ENCODE data around the gene WRNIP1. TPM values are rescaled to one million over a fixed set of nuclear protein-coding genes. Genes with fewer than 3 reads are reported as not detected.

Gene WRNIP1
- polyA plus RNA-seq, 6 donors from 2014 or later = 33.9 to 53.6 (median 38.5) TPM

GRCh38 chr6:2816158-2816557 lies 51.0 kb downstream of the WRNIP1 start:
- H3K36me3 Mint-ChIP-seq = peaks cover 18 to 28% of the 10 kb centered on the region in 2 donors
- H3K9me3 Mint-ChIP-seq = peaks cover 6 to 27% (median 20%) of the 10 kb centered on the region in 7 donors
- H3K27me3 Mint-ChIP-seq = peaks cover 0 to 6% (median 0%) of the 10 kb centered on the region in 3 donors
- DNase-seq (no peak), ATAC-seq (ENCODE audit: low read depth in 2 of 2) (no peak)
- H3K27ac Mint-ChIP-seq = no peak overlapping the region
- peaks cover 2 to 5% (median 4%) of the 10 kb centered on the region in 3 donors for H3K4me1 Mint-ChIP-seq
- no peak overlapping the region for H3K4me3 Mint-ChIP-seq

- no peak for ATAC-seq (ENCODE audit: low read depth in 2 of 2)
- DNase-seq = no peak
- peaks cover 18 to 28% of the 10 kb centered on the region in 2 donors for H3K36me3 Mint-ChIP-seq
- peaks cover 6 to 27% (median 20%) of the 10 kb centered on the region in 7 donors for H3K9me3 Mint-ChIP-seq
- H3K4me3 Mint-ChIP-seq = no peak overlapping the region
- peaks cover 0 to 6% (median 0%) of the 10 kb centered on the region in 3 donors for H3K27me3 Mint-ChIP-seq
- peaks cover 2 to 5% (median 4%) of the 10 kb centered on the region in 3 donors for H3K4me1 Mint-ChIP-seq
- no peak overlapping the region for H3K27ac Mint-ChIP-seq
Observed at GRCh38 chr6:2817903-2818443, 52.8 kb downstream of the WRNIP1 start.

DNA sequence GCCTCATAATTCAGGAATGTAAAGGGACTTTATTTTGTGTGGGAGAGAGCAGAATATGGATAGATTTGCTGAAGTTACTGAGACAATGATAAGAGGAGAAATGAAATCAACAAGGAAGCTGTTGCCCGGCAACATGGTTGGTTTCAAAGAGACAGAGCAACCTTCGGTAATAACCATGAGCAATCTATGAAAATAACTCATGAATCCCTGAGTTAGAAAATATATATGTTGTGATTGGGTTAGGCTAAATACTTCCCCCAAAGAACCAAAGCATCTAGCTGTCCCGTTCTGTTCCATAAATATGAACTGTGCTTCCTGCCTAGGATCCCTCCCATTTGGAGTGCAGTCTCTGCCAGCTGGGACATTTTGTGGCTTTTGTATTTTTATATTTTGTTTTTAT lies 53.4 kb downstream of the WRNIP1 start:
- Mint-ChIP-seq H3K36me3 (peaks cover 18 to 28% of the 10 kb centered on the region in 2 donors), H3K4me1 (peaks cover 2 to 5% (median 4%) of the 10 kb centered on the region in 3 donors), H3K27ac (no peak overlapping the region), H3K27me3 (peaks cover 0 to 6% (median 0%) of the 10 kb centered on the region in 3 donors), H3K9me3 (peaks cover 6 to 27% (median 20%) of the 10 kb centered on the region in 7 donors), H3K4me3 (no peak overlapping the region)
- no peak for DNase-seq
- no peak for ATAC-seq (ENCODE audit: low read depth in 2 of 2)

DNA sequence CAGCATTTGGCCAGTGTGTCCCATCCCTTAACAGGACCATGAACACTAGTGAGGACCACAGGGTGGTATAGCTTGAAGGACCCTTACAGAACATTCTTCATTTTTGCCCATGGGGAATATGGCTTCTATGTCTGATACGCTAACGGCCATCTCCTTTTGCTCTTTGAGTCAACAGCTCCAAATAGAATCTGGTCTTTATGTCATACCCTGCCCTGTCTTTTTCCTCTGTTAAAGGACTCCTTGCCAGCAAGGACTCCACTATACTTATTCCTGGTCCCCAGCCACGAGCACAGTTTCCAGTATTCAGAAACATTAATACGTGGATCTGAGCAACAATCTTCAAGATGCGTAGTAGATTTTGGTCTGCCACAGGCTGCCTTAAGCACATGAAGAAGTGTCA lies 53.9 kb downstream of the WRNIP1 start:
- no peak overlapping the region for H3K27ac Mint-ChIP-seq
- H3K4me3 Mint-ChIP-seq = no peak overlapping the region
- peaks cover 18 to 28% of the 10 kb centered on the region in 2 donors for H3K36me3 Mint-ChIP-seq
- peaks cover 6 to 27% (median 20%) of the 10 kb centered on the region in 7 donors for H3K9me3 Mint-ChIP-seq
- peaks cover 0 to 6% (median 0%) of the 10 kb centered on the region in 3 donors for H3K27me3 Mint-ChIP-seq
- ATAC-seq (ENCODE audit: low read depth in 2 of 2) (no peak), DNase-seq (no peak)
- peaks cover 2 to 5% (median 4%) of the 10 kb centered on the region in 3 donors for H3K4me1 Mint-ChIP-seq

GRCh38 chr6:2819978-2820377 lies 54.8 kb downstream of the WRNIP1 start:
- Mint-ChIP-seq H3K4me1 (peaks cover 2 to 5% (median 4%) of the 10 kb centered on the region in 3 donors), H3K36me3 (peaks cover 18 to 28% of the 10 kb centered on the region in 2 donors), H3K4me3 (no peak overlapping the region), H3K27me3 (peaks cover 0 to 6% (median 0%) of the 10 kb centered on the region in 3 donors), H3K27ac (peak overlapping the region in 1 of 6 donors; percentile 1), H3K9me3 (peaks cover 6 to 25% (median 20%) of the 10 kb centered on the region in 7 donors)
- DNase-seq (no peak), ATAC-seq (ENCODE audit: low read depth in 2 of 2) (no peak)

GRCh38 chr6:2820415-2820814 lies 55.2 kb downstream of the WRNIP1 start:
- Mint-ChIP-seq H3K27ac (no peak overlapping the region), H3K36me3 (peaks cover 15 to 23% of the 10 kb centered on the region in 2 donors), H3K9me3 (peaks cover 5 to 21% (median 20%) of the 10 kb centered on the region in 7 donors), H3K4me3 (no peak overlapping the region), H3K27me3 (peaks cover 0 to 6% (median 0%) of the 10 kb centered on the region in 3 donors), H3K4me1 (peaks cover 2 to 5% (median 4%) of the 10 kb centered on the region in 3 donors)
- ATAC-seq (ENCODE audit: low read depth in 2 of 2) = no peak
- DNase-seq = no peak

DNA sequence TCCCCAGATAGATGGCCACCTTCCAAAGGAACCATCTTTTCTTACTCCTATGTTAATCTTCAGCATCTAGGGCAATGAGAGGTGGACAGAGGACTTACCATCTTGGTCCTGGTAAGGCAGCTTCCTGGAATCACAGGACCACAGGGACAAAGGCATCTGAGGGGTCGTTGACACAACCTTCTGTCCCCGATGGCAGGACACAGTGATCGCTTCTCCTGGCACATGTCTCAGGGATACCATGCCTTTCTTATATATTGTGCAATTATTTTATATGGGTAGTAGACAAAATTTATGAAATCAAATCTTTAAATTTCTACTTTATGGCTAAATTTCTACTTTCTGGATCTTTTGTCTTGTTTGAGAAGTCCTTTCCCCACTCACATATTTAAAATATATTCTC lies 56.4 kb downstream of the WRNIP1 start:
- ATAC-seq (ENCODE audit: low read depth in 2 of 2) (no peak), DNase-seq (no peak)
- Mint-ChIP-seq H3K9me3 (peaks cover 0 to 10% (median 9%) of the 10 kb centered on the region in 7 donors), H3K4me1 (peaks cover 2 to 5% (median 4%) of the 10 kb centered on the region in 3 donors), H3K27ac (peak overlapping the region in 1 of 6 donors; percentile 75), H3K27me3 (peaks cover 0 to 6% (median 0%) of the 10 kb centered on the region in 3 donors), H3K4me3 (no peak overlapping the region), H3K36me3 (peaks cover 6 to 12% of the 10 kb centered on the region in 2 donors)

DNA sequence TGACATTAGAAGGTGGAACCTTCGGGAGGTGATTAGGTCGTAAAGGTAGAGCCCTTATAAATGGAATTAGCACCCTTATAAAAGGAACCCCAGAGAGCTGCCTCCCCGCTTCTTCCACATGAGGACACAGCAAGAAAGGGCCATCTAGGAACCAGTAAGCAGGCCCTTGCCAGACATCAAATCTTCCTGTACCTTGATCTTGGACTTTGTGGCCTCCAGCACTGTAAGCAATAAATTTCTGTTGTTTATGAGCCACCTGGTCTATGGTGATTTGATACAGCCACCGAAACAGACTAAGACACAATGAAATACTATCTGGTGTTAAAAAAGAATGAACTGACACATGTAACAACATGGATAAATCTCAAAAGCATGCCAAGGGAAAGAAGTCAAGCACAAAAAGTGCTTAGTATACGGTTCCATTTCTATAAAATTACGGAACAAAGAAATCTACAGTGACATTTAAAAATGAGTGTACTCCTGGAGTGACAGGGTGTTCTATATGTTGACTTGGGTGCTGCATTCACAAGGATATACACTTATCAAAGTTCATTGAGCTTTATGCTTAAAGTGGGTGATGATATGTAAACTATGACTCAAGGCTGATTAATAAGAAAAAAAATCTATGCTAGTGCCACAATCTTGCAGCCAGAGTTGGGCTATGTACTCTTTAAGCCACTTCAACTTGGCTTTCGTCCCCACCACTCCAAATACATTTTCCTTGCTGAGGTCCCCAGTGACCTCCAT lies 58.1 kb downstream of the WRNIP1 start:
- Mint-ChIP-seq H3K27me3 (peaks cover 0 to 6% (median 0%) of the 10 kb centered on the region in 3 donors), H3K27ac (no peak overlapping the region), H3K36me3 (no peaks in the 10 kb centered on the region), H3K4me3 (no peak overlapping the region), H3K9me3 (no peaks in the 10 kb centered on the region), H3K4me1 (peaks cover 0 to 4% (median 2%) of the 10 kb centered on the region in 3 donors)
- no peak for DNase-seq
- ATAC-seq (ENCODE audit: low read depth in 2 of 2) = no peak

- Mint-ChIP-seq H3K27ac (no peak overlapping the region), H3K4me3 (no peak overlapping the region), H3K9me3 (no peaks in the 10 kb centered on the region), H3K27me3 (no peaks in the 10 kb centered on the region), H3K4me1 (peaks cover 0 to 1% (median 0%) of the 10 kb centered on the region in 3 donors), H3K36me3 (no peaks in the 10 kb centered on the region)
- DNase-seq (no peak), ATAC-seq (ENCODE audit: low read depth in 2 of 2) (no peak)
Observed at GRCh38 chr6:2826131-2826530, 60.9 kb downstream of the WRNIP1 start.

GRCh38 chr6:2827142-2827541 lies 61.9 kb downstream of the WRNIP1 start:
- no peak overlapping the region for H3K4me3 Mint-ChIP-seq
- no peak for ATAC-seq (ENCODE audit: low read depth in 2 of 2)
- no peak overlapping the region for H3K27ac Mint-ChIP-seq

GRCh38 chr6:2828629-2829028 lies 63.4 kb downstream of the WRNIP1 start:
- Mint-ChIP-seq H3K27me3 (no peaks in the 10 kb centered on the region), H3K4me3 (no peak overlapping the region), H3K27ac (no peak overlapping the region), H3K4me1 (peaks cover 0 to 2% (median 0%) of the 10 kb centered on the region in 3 donors), H3K9me3 (no peaks in the 10 kb centered on the region), H3K36me3 (peaks cover 0 to 6% of the 10 kb centered on the region in 2 donors)
- ATAC-seq (ENCODE audit: low read depth in 2 of 2) (no peak), DNase-seq (no peak)

More at GRCh38 chr6:2827142-2827541, 61.9 kb downstream of the WRNIP1 start:
- Mint-ChIP-seq H3K9me3 (no peaks in the 10 kb centered on the region), H3K4me1 (peaks cover 0 to 1% (median 0%) of the 10 kb centered on the region in 3 donors), H3K27me3 (no peaks in the 10 kb centered on the region), H3K36me3 (peaks cover 0 to 5% of the 10 kb centered on the region in 2 donors)
- no peak for DNase-seq

- Mint-ChIP-seq H3K4me3 (no peak overlapping the region), H3K9me3 (peaks cover 0 to under 1% (median 0%) of the 10 kb centered on the region in 7 donors), H3K4me1 (peaks cover 3 to 8% (median 4%) of the 10 kb centered on the region in 3 donors), H3K27ac (peak overlapping the region in 1 of 6 donors; percentile 26), H3K36me3 (peaks cover 5 to 13% of the 10 kb centered on the region in 2 donors), H3K27me3 (no peaks in the 10 kb centered on the region)
- ATAC-seq (ENCODE audit: low read depth in 2 of 2) (no peak), DNase-seq (no peak)
Observed at GRCh38 chr6:2829253-2829652, 64.1 kb downstream of the WRNIP1 start.

- Mint-ChIP-seq H3K4me3 (no peak overlapping the region), H3K4me1 (peaks cover 10 to 16% (median 11%) of the 10 kb centered on the region in 3 donors), H3K36me3 (peaks cover 14 to 20% of the 10 kb centered on the region in 2 donors), H3K9me3 (peaks cover 0 to 2% (median 0%) of the 10 kb centered on the region in 7 donors), H3K27ac (peak overlapping the region in 1 of 6 donors; percentile 28), H3K27me3 (no peaks in the 10 kb centered on the region)
- DNase-seq = no peak
- no peak for ATAC-seq (ENCODE audit: low read depth in 2 of 2)
Observed at GRCh38 chr6:2830183-2830582, 65.0 kb downstream of the WRNIP1 start.
